CD4-positive, alpha-beta memory T cell (primary cell): ENCODE results near the gene SFSWAP. TPM values are rescaled to one million over a fixed set of nuclear protein-coding genes. Genes with fewer than 3 reads are reported as not detected.
"Not testable (repeated sequence)": the region's sequence is repeated elsewhere in the genome, so short reads cannot be mapped to it uniquely, and the experiment has no call there.

Experiments used
- CTCF ChIA-PET: fragments of 350-600 bp; sonication (Branson Sonifier 250); formaldehyde crosslinking; loops from one replicate; lab custom pipeline; 2021; ENCODE audit warnings: inconsistent platforms; ENCODE audit not compliant: partially characterized antibody; lab: Charles Lee
- POLR2A ChIA-PET: fragments of 350-600 bp; sonication (Branson Sonifier 250); formaldehyde crosslinking; loops from one replicate; lab custom pipeline; 2021; ENCODE audit not compliant: partially characterized antibody; lab: Charles Lee
- DNase-seq, 5 donors: peaks; one replicate each; pipeline versions ENCODE4 v3.0.0 to v3.0.0-alpha.2; 2020 to 2022; ENCODE audit warnings: mixed read lengths in 1 of 5
- H3K27ac ChIP-seq: one replicate; pipeline ENCODE4 v1.7.0; 2013; ENCODE audit warnings: low read depth, low read length
- H3K27me3 ChIP-seq: 2 replicates; pipeline ENCODE4 v1.7.0; 2013; ENCODE audit warnings: mild to moderate bottlenecking, low read length, moderate library complexity; ENCODE audit not compliant: insufficient read depth
- H3K36me3 ChIP-seq: 2 replicates; pipeline ENCODE4 v1.7.0; 2013; ENCODE audit warnings: mild to moderate bottlenecking, low read length, moderate library complexity; ENCODE audit not compliant: insufficient read depth
- H3K4me1 ChIP-seq: 2 replicates; pipeline ENCODE4 v1.7.0; 2013; ENCODE audit warnings: mild to moderate bottlenecking, low read length, moderate library complexity; ENCODE audit not compliant: insufficient read depth
- H3K4me3 ChIP-seq, 2 donors: one replicate each; pipeline ENCODE4 v1.7.0; 2013; ENCODE audit warnings: low read length in 2 of 2, mild to moderate bottlenecking in 1 of 2
- H3K9me3 ChIP-seq, 2 donors: one replicate each; pipeline ENCODE4 v1.7.0; 2013; ENCODE audit warnings: low read length in 2 of 2, control low read depth in 1 of 2; ENCODE audit not compliant: control insufficient read depth in 1 of 2
- H3K27ac Mint-ChIP-seq, 7 donors: one replicate each; pipeline ENCODE4 v1.8.0; 2020 to 2021; ENCODE audit warnings: mixed read lengths in 7 of 7, mild to moderate bottlenecking in 6 of 7, inconsistent platforms in 3 of 7, moderate library complexity in 3 of 7
- H3K27me3 Mint-ChIP-seq, 2 donors: one replicate each; pipeline ENCODE4 v1.8.0; 2020 to 2021; ENCODE audit warnings: mixed read lengths in 2 of 2
- H3K36me3 Mint-ChIP-seq, 2 donors: one replicate each; pipeline ENCODE4 v1.8.0; 2020 to 2021; ENCODE audit warnings: mixed read lengths in 2 of 2, inconsistent platforms in 1 of 2, mild to moderate bottlenecking in 1 of 2
- H3K4me1 Mint-ChIP-seq, 4 donors: one replicate each; pipeline ENCODE4 v1.8.0; 2020 to 2021; ENCODE audit warnings: mixed read lengths in 4 of 4, mild to moderate bottlenecking in 1 of 4
- H3K4me3 Mint-ChIP-seq, 8 donors: one replicate each; pipeline ENCODE4 v1.8.0; 2020 to 2021; ENCODE audit warnings: mixed read lengths in 8 of 8, mild to moderate bottlenecking in 7 of 8, moderate library complexity in 6 of 8, inconsistent platforms in 3 of 8
- H3K9me3 Mint-ChIP-seq, 8 donors: one replicate each; pipeline ENCODE4 v1.8.0; 2020 to 2021; ENCODE audit warnings: mixed read lengths in 8 of 8, mild to moderate bottlenecking in 5 of 8, inconsistent platforms in 3 of 8, moderate library complexity in 1 of 8
- intact Hi-C: fragments of 100-400 bp; cut with micrococcal nuclease; formaldehyde crosslinking; loops from one replicate; pipeline ENCODE4 v1.15.1; 2023
- polyA plus RNA-seq, 2 donors: library from polyadenylated mRNA; unstranded; fragments of 300-500 nt; fragmentation: Illumina TruSeq; gene quantifications; one replicate each; pipeline ENCODE4 v1.2.3, GENCODE V29; 2021
- total RNA-seq, 2 experiments: library from RNA; stranded (reverse); gene quantifications; one replicate each; pipeline ENCODE4 v1.2.3, GENCODE V29; 2021

The SFSWAP gene
- total and polyA plus RNA-seq, 4 experiments from 2014 or later = 9.8 to 96.8 (median 60.7) TPM

- Mint-ChIP-seq H3K4me1 (peaks cover 20 to 40% (median 25%) of the 10 kb centered on the region in 4 donors), H3K27me3 (no peaks in the 10 kb centered on the region), H3K4me3 (no peak overlapping the region), H3K9me3 (peaks cover 0 to under 1% (median 0%) of the 10 kb centered on the region in 8 donors), H3K36me3 (peaks cover 39 to 82% of the 10 kb centered on the region in 2 donors), H3K27ac (peak overlapping the region in 5 of 7 donors; percentile 4 to 53 (median 43))
- CTCF ChIA-PET = no interaction called here
- Histone ChIP-seq H3K36me3 (peaks cover 31% of the 10 kb centered on the region), H3K27me3 (no peaks in the 10 kb centered on the region), H3K4me1 (peaks cover 9% of the 10 kb centered on the region), H3K4me3 (no peak overlapping the region), H3K9me3 (no peaks in the 10 kb centered on the region), H3K27ac (no peak overlapping the region)
- POLR2A ChIA-PET = interaction anchor here (0.7 kb wide), 1 partner anchor 44 kb away, joined by 3 read pairs; no protein-coding TSS in a partner anchor
- intact Hi-C loops = no loop called here
- no peak for DNase-seq
Measured at GRCh38 chr12:131774576-131775391, 63.9 kb downstream of the SFSWAP start.

DNA sequence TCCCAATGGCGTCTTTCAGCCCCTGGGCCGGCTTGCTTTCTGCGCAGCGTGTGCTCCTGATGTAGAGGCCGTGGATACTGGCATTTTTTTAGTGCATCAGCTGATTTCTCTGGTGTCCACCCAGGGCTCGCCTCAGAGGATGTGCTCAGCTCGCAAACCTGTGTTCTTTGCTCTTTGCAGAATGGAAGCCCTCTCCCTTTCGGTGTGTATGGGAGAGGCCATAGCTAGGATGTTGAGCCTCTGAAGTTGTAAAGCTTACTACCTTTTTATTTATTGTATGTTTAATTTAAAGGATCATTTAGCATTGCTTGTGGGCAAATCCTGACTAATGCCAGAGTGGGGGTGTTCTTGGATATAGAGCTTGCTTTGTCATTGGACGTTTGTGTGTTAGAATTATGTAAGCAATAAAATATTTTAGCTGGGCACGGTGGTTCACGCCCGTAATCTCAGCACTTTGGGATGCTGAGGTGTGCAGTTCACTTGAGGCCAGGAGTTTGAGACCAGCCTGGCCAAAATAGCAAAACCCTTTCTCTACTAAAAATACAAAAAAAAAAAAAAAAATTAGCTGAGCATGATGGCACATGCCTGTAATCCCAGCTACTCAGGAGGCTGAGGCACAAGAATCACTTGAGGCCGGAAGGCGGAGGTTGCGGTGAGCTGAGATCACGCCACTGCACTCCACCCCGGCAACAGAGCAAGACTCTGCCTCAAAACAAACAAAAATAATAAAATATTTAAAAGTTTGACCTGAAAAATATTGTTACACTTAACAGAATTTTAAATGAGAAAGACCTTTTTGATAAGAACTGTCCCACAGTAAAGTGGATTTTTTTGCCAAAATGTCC lies 64.7 kb downstream of the SFSWAP start:
- H3K27me3 Mint-ChIP-seq = no peaks in the 10 kb centered on the region
- DNase-seq = no peak
- peaks cover 33% of the 10 kb centered on the region for H3K36me3 ChIP-seq
- H3K36me3 Mint-ChIP-seq = peaks cover 42 to 81% of the 10 kb centered on the region in 2 donors
- peak overlapping the region in 1 of 8 donors; percentile 48 for H3K4me3 Mint-ChIP-seq
- H3K9me3 ChIP-seq = no peaks in the 10 kb centered on the region
- peaks cover 9% of the 10 kb centered on the region for H3K4me1 ChIP-seq
- ChIA-PET CTCF (no interaction called here), POLR2A (interaction anchor here (0.6 kb wide), 1 partner anchor 33 kb away, joined by 5 read pairs; no protein-coding TSS in a partner anchor)
- no peaks in the 10 kb centered on the region for H3K9me3 Mint-ChIP-seq
- H3K27me3 ChIP-seq = no peaks in the 10 kb centered on the region
- no peak overlapping the region for H3K4me3 ChIP-seq
- H3K27ac ChIP-seq = no peak overlapping the region
- peaks cover 20 to 40% (median 25%) of the 10 kb centered on the region in 4 donors for H3K4me1 Mint-ChIP-seq
- intact Hi-C loops = no loop called here
- H3K27ac Mint-ChIP-seq = peak overlapping the region in 6 of 7 donors; percentile 65 to 89 (median 80)

DNA sequence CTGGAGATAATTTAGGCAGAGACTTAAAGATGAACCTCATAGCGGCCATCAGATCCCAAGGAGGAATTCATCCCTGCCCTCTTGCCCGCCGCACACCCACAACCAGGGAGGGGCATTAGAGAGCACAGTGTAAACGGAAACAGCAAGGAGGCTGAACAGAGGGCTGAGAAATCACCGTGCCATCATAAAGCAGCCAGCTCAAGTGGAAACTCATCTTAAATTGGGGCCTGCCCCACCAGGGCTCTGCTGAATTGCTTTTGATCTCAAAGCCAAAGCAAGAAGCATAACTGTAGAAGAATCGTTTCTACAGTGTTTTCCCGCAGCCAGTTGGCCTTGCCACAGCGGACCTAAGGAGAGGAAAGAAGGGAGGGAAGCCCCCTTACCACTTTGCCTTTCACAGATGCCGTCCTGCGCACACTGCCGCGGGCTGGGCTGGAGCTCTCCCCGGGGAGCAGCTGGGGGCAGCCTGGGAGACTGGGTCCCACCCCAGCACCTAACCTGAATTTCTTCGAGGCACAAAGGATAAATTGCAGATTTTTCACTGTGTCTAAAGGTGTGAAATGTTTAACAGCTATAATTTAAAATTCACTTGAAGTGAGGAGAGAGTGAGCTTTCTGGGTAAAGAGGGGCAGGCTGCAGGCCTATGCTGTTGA lies 65.5 kb downstream of the SFSWAP start:
- Histone ChIP-seq H3K27me3 (no peaks in the 10 kb centered on the region), H3K4me3 (no peak overlapping the region), H3K36me3 (peaks cover 29% of the 10 kb centered on the region), H3K4me1 (peaks cover 9% of the 10 kb centered on the region), H3K27ac (no peak overlapping the region), H3K9me3 (no peaks in the 10 kb centered on the region)
- peaks cover 20 to 40% (median 25%) of the 10 kb centered on the region in 4 donors for H3K4me1 Mint-ChIP-seq
- DNase-seq = no peak
- H3K27me3 Mint-ChIP-seq = no peaks in the 10 kb centered on the region
- H3K27ac Mint-ChIP-seq = peak overlapping the region in 6 of 7 donors; percentile 63 to 89 (median 80)
- H3K36me3 Mint-ChIP-seq = peaks cover 36 to 76% of the 10 kb centered on the region in 2 donors
- ChIA-PET CTCF (no interaction called here), POLR2A (interaction anchor here (0.6 kb wide), 1 partner anchor 33 kb away, joined by 5 read pairs; no protein-coding TSS in a partner anchor)
- no peaks in the 10 kb centered on the region for H3K9me3 Mint-ChIP-seq
- H3K4me3 Mint-ChIP-seq = peak overlapping the region in 4 of 8 donors; percentile 31 to 53 (median 42)
- intact Hi-C loops = no loop called here

DNA sequence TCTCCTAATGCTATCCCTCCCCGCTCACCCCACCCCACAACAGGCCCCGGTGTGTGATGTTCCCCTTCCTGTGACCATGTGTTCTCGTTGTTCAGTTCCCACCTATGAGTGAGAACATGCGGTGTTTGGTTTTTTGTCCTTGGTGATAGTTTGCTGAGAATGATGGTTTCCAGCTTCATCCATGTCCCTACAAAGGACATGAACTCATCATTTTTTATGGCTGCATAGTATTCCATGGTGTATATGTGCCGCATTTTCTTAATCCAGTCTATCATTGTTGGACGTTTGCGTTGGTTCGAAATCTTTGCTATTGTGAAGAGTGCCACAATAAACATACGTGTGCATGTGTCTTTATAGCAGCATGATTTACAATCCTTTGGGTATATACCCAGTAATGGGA lies 66.4 kb downstream of the SFSWAP start:
- POLR2A ChIA-PET, CTCF ChIA-PET, H3K27ac Mint-ChIP-seq, intact Hi-C loops, H3K9me3 Mint-ChIP-seq, H3K9me3 ChIP-seq, H3K27ac ChIP-seq, H3K4me3 ChIP-seq, H3K4me3 Mint-ChIP-seq, H3K27me3 ChIP-seq, H3K27me3 Mint-ChIP-seq, DNase-seq, H3K4me1 ChIP-seq: not testable (repeated sequence)
- H3K36me3 ChIP-seq = peaks cover 31% of the 10 kb centered on the region
- Mint-ChIP-seq H3K4me1 (peaks cover 18 to 40% (median 25%) of the 10 kb centered on the region in 4 donors), H3K36me3 (peaks cover 36 to 76% of the 10 kb centered on the region in 2 donors)

GRCh38 chr12:131779027-131779426 lies 68.1 kb downstream of the SFSWAP start:
- Mint-ChIP-seq H3K4me3 (no peak overlapping the region), H3K27me3 (no peaks in the 10 kb centered on the region), H3K4me1 (peaks cover 10 to 23% (median 16%) of the 10 kb centered on the region in 4 donors), H3K9me3 (no peaks in the 10 kb centered on the region), H3K27ac (peak overlapping the region in 1 of 7 donors; percentile 0), H3K36me3 (peaks cover 30 to 66% of the 10 kb centered on the region in 2 donors)
- Histone ChIP-seq H3K27me3 (no peaks in the 10 kb centered on the region), H3K27ac (no peak overlapping the region), H3K4me1 (peaks cover 9% of the 10 kb centered on the region), H3K4me3 (no peak overlapping the region), H3K36me3 (peaks cover 29% of the 10 kb centered on the region), H3K9me3 (no peaks in the 10 kb centered on the region)
- intact Hi-C loops = no loop called here
- no peak for DNase-seq
- CTCF ChIA-PET = no interaction called here
- POLR2A ChIA-PET = no interaction called here

GRCh38 chr12:131782061-131782460 lies 71.2 kb downstream of the SFSWAP start:
- H3K4me1 ChIP-seq = no peaks in the 10 kb centered on the region
- ChIA-PET CTCF (no interaction called here), POLR2A (no interaction called here)
- H3K27me3 ChIP-seq = no peaks in the 10 kb centered on the region
- DNase-seq = no peak
- Mint-ChIP-seq H3K4me1 (peaks cover 0 to 3% (median 0%) of the 10 kb centered on the region in 4 donors), H3K27me3 (no peaks in the 10 kb centered on the region), H3K9me3 (peaks cover 0 to 3% (median 0%) of the 10 kb centered on the region in 8 donors), H3K36me3 (peaks cover 37 to 68% of the 10 kb centered on the region in 2 donors), H3K27ac (peak overlapping the region in 2 of 7 donors; percentile 41 to 56), H3K4me3 (no peak overlapping the region)
- H3K9me3 ChIP-seq = no peaks in the 10 kb centered on the region
- no peak overlapping the region for H3K27ac ChIP-seq
- no peak overlapping the region for H3K4me3 ChIP-seq
- H3K36me3 ChIP-seq = peaks cover 35% of the 10 kb centered on the region
- intact Hi-C loops = no loop called here
